Measurements from ENCODE around the gene CELA1.

GRCh38 chr12:51357374-51358047, 11.0 kb upstream of the CELA1 start:
- TF ChIP-seq EZH2phosphoT487 (IDR thresholded peaks at IDR 0.05; ENCODE audit: insufficient read depth, low read depth) (no peak), EZH2 (IDR thresholded peaks at IDR 0.05; ENCODE audit: insufficient read depth, poor library complexity, severe bottlenecking) (no peak)
